Mammary epithelial cell (primary cell): Measurements from ENCODE around the gene NGB.

Experiments used
- EZH2 ChIP-seq: IDR thresholded peaks from 2 replicates; pipeline ENCODE4 v1.6.1; 2012; ENCODE audit warnings: low read length, inconsistent platforms, borderline replicate concordance
- TF ChIP-seq, protein P1 (sequence below), 2 donors: IDR thresholded peaks in 1 of 2; conservative IDR thresholded peaks in 1 of 2; 2 replicates each; pipeline ENCODE4 v1.5.1; 2011 to 2012; ENCODE audit warnings: inconsistent platforms in 2 of 2, low read length in 2 of 2, mild to moderate bottlenecking in 2 of 2, control low read depth in 1 of 2, low read depth in 1 of 2; ENCODE audit not compliant: insufficient read depth in 1 of 2; ENCODE audit errors: extremely low read depth in 1 of 2

GRCh38 chr14:77256694-77257093 is 14.3 kb downstream of the NGB start:
- TF ChIP-seq, protein P1, sequence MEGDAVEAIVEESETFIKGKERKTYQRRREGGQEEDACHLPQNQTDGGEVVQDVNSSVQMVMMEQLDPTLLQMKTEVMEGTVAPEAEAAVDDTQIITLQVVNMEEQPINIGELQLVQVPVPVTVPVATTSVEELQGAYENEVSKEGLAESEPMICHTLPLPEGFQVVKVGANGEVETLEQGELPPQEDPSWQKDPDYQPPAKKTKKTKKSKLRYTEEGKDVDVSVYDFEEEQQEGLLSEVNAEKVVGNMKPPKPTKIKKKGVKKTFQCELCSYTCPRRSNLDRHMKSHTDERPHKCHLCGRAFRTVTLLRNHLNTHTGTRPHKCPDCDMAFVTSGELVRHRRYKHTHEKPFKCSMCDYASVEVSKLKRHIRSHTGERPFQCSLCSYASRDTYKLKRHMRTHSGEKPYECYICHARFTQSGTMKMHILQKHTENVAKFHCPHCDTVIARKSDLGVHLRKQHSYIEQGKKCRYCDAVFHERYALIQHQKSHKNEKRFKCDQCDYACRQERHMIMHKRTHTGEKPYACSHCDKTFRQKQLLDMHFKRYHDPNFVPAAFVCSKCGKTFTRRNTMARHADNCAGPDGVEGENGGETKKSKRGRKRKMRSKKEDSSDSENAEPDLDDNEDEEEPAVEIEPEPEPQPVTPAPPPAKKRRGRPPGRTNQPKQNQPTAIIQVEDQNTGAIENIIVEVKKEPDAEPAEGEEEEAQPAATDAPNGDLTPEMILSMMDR (conservative IDR thresholded peaks at IDR 0.05 in 1 of 2, IDR thresholded peaks at IDR 0.05 in 1 of 2; ENCODE audit: extremely low read depth in 1 of 2, insufficient read depth in 1 of 2, low read depth in 1 of 2, low read length in 2 of 2), result no peak
- no peak for TF ChIP-seq EZH2
